ENCODE measurements around the gene KIF1A.

KIF1A gene

GRCh38 chr2:240767341-240767740 is 52.7 kb downstream of the KIF1A start:
- no peaks in the 10 kb centered on the region for H3K36me3 ChIP-seq (ENCODE audit: insufficient read depth, low read length)
- H3K79me2 ChIP-seq (ENCODE audit: control insufficient read depth, insufficient read depth, low read length, unreplicated experiment): no peaks in the 10 kb centered on the region
- H3K4me3 ChIP-seq (ENCODE audit: low read depth, low read length): no peak overlapping the region
- H2AFZ ChIP-seq (ENCODE audit: low read length, unreplicated experiment): no peak overlapping the region
- H3K27me3 ChIP-seq (ENCODE audit: insufficient read depth, low read length): no peaks in the 10 kb centered on the region
- no peaks in the 10 kb centered on the region for H3K4me1 ChIP-seq (ENCODE audit: control insufficient read depth, insufficient read depth, low read length, unreplicated experiment)
- no peak overlapping the region for H3K27ac ChIP-seq (ENCODE audit: low read depth, low read length)

- no peaks in the 10 kb centered on the region for H3K36me3 ChIP-seq (ENCODE audit: insufficient read depth, low read length)
Measured at GRCh38 chr2:240766072-240766471, 53.9 kb downstream of the KIF1A start.

GRCh38 chr2:240765007-240765406 is 55.0 kb downstream of the KIF1A start:
- Histone ChIP-seq H2AFZ (ENCODE audit: low read length, unreplicated experiment) (no peak overlapping the region), H3K79me2 (ENCODE audit: control insufficient read depth, insufficient read depth, low read length, unreplicated experiment) (no peaks in the 10 kb centered on the region), H3K27ac (ENCODE audit: low read depth, low read length) (no peak overlapping the region), H3K36me3 (ENCODE audit: insufficient read depth, low read length) (no peaks in the 10 kb centered on the region), H3K4me3 (ENCODE audit: low read depth, low read length) (no peak overlapping the region), H3K4me1 (ENCODE audit: control insufficient read depth, insufficient read depth, low read length, unreplicated experiment) (no peaks in the 10 kb centered on the region), H3K27me3 (ENCODE audit: insufficient read depth, low read length) (no peaks in the 10 kb centered on the region)

More at GRCh38 chr2:240766072-240766471, 53.9 kb downstream of the KIF1A start:
- Histone ChIP-seq H3K27ac (ENCODE audit: low read depth, low read length) (no peak overlapping the region), H3K4me1 (ENCODE audit: control insufficient read depth, insufficient read depth, low read length, unreplicated experiment) (no peaks in the 10 kb centered on the region), H3K27me3 (ENCODE audit: insufficient read depth, low read length) (no peaks in the 10 kb centered on the region), H3K4me3 (ENCODE audit: low read depth, low read length) (no peak overlapping the region), H2AFZ (ENCODE audit: low read length, unreplicated experiment) (no peak overlapping the region), H3K79me2 (ENCODE audit: control insufficient read depth, insufficient read depth, low read length, unreplicated experiment) (no peaks in the 10 kb centered on the region)

GRCh38 chr2:240764605-240765004 is 55.4 kb downstream of the KIF1A start:
- H3K4me3 ChIP-seq (ENCODE audit: low read depth, low read length): no peak overlapping the region
- H3K4me1 ChIP-seq (ENCODE audit: control insufficient read depth, insufficient read depth, low read length, unreplicated experiment): no peaks in the 10 kb centered on the region
- H3K36me3 ChIP-seq (ENCODE audit: insufficient read depth, low read length): no peaks in the 10 kb centered on the region
- no peak overlapping the region for H3K27ac ChIP-seq (ENCODE audit: low read depth, low read length)
- H3K79me2 ChIP-seq (ENCODE audit: control insufficient read depth, insufficient read depth, low read length, unreplicated experiment): no peaks in the 10 kb centered on the region
- no peak overlapping the region for H2AFZ ChIP-seq (ENCODE audit: low read length, unreplicated experiment)
- H3K27me3 ChIP-seq (ENCODE audit: insufficient read depth, low read length): no peaks in the 10 kb centered on the region

- Histone ChIP-seq H3K4me3 (ENCODE audit: low read depth, low read length) (no peak overlapping the region), H3K79me2 (ENCODE audit: control insufficient read depth, insufficient read depth, low read length, unreplicated experiment) (no peaks in the 10 kb centered on the region), H3K36me3 (ENCODE audit: insufficient read depth, low read length) (no peaks in the 10 kb centered on the region)
Measured at GRCh38 chr2:240762971-240763370, 57.0 kb downstream of the KIF1A start.

GRCh38 chr2:240762249-240762648 is 57.8 kb downstream of the KIF1A start:
- H3K4me3 ChIP-seq (ENCODE audit: low read depth, low read length): no peak overlapping the region
- no peaks in the 10 kb centered on the region for H3K4me1 ChIP-seq (ENCODE audit: control insufficient read depth, insufficient read depth, low read length, unreplicated experiment)
- no peaks in the 10 kb centered on the region for H3K27me3 ChIP-seq (ENCODE audit: insufficient read depth, low read length)
- H2AFZ ChIP-seq (ENCODE audit: low read length, unreplicated experiment): no peak overlapping the region
- no peaks in the 10 kb centered on the region for H3K79me2 ChIP-seq (ENCODE audit: control insufficient read depth, insufficient read depth, low read length, unreplicated experiment)
- no peaks in the 10 kb centered on the region for H3K36me3 ChIP-seq (ENCODE audit: insufficient read depth, low read length)
- H3K27ac ChIP-seq (ENCODE audit: low read depth, low read length): no peak overlapping the region

More at GRCh38 chr2:240762971-240763370, 57.0 kb downstream of the KIF1A start:
- no peaks in the 10 kb centered on the region for H3K4me1 ChIP-seq (ENCODE audit: control insufficient read depth, insufficient read depth, low read length, unreplicated experiment)
- no peaks in the 10 kb centered on the region for H3K27me3 ChIP-seq (ENCODE audit: insufficient read depth, low read length)
- H2AFZ ChIP-seq (ENCODE audit: low read length, unreplicated experiment): no peak overlapping the region
- no peak overlapping the region for H3K27ac ChIP-seq (ENCODE audit: low read depth, low read length)

GRCh38 chr2:240760576-240761246 is 59.3 kb downstream of the KIF1A start:
- no peaks in the 10 kb centered on the region for H3K27me3 ChIP-seq (ENCODE audit: insufficient read depth, low read length)
- no peak overlapping the region for H3K4me3 ChIP-seq (ENCODE audit: low read depth, low read length)
- no peak overlapping the region for H2AFZ ChIP-seq (ENCODE audit: low read length, unreplicated experiment)
- H3K36me3 ChIP-seq (ENCODE audit: insufficient read depth, low read length): no peaks in the 10 kb centered on the region
- H3K4me1 ChIP-seq (ENCODE audit: control insufficient read depth, insufficient read depth, low read length, unreplicated experiment): no peaks in the 10 kb centered on the region
- no peak overlapping the region for H3K27ac ChIP-seq (ENCODE audit: low read depth, low read length)
- H3K79me2 ChIP-seq (ENCODE audit: control insufficient read depth, insufficient read depth, low read length, unreplicated experiment): no peaks in the 10 kb centered on the region

- H3K4me1 ChIP-seq (ENCODE audit: control insufficient read depth, insufficient read depth, low read length, unreplicated experiment): no peaks in the 10 kb centered on the region
- H3K27ac ChIP-seq (ENCODE audit: low read depth, low read length): no peak overlapping the region
- no peak overlapping the region for H3K4me3 ChIP-seq (ENCODE audit: low read depth, low read length)
- H3K27me3 ChIP-seq (ENCODE audit: insufficient read depth, low read length): no peaks in the 10 kb centered on the region
- H3K36me3 ChIP-seq (ENCODE audit: insufficient read depth, low read length): no peaks in the 10 kb centered on the region
- H2AFZ ChIP-seq (ENCODE audit: low read length, unreplicated experiment): no peak overlapping the region
- no peaks in the 10 kb centered on the region for H3K79me2 ChIP-seq (ENCODE audit: control insufficient read depth, insufficient read depth, low read length, unreplicated experiment)
Measured at GRCh38 chr2:240760121-240760520, 59.9 kb downstream of the KIF1A start.

GRCh38 chr2:240759459-240759858 is 60.6 kb downstream of the KIF1A start:
- no peaks in the 10 kb centered on the region for H3K27me3 ChIP-seq (ENCODE audit: insufficient read depth, low read length)
- H3K36me3 ChIP-seq (ENCODE audit: insufficient read depth, low read length): no peaks in the 10 kb centered on the region
- H2AFZ ChIP-seq (ENCODE audit: low read length, unreplicated experiment): no peak overlapping the region
- H3K4me3 ChIP-seq (ENCODE audit: low read depth, low read length): no peak overlapping the region
- no peaks in the 10 kb centered on the region for H3K79me2 ChIP-seq (ENCODE audit: control insufficient read depth, insufficient read depth, low read length, unreplicated experiment)
- no peak overlapping the region for H3K27ac ChIP-seq (ENCODE audit: low read depth, low read length)
- H3K4me1 ChIP-seq (ENCODE audit: control insufficient read depth, insufficient read depth, low read length, unreplicated experiment): no peaks in the 10 kb centered on the region

- Histone ChIP-seq H3K79me2 (ENCODE audit: control insufficient read depth, insufficient read depth, low read length, unreplicated experiment) (no peaks in the 10 kb centered on the region), H3K4me3 (ENCODE audit: low read depth, low read length) (no peak overlapping the region), H3K4me1 (ENCODE audit: control insufficient read depth, insufficient read depth, low read length, unreplicated experiment) (no peaks in the 10 kb centered on the region), H3K27ac (ENCODE audit: low read depth, low read length) (no peak overlapping the region), H2AFZ (ENCODE audit: low read length, unreplicated experiment) (no peak overlapping the region), H3K27me3 (ENCODE audit: insufficient read depth, low read length) (no peaks in the 10 kb centered on the region), H3K36me3 (ENCODE audit: insufficient read depth, low read length) (no peaks in the 10 kb centered on the region)
Measured at GRCh38 chr2:240757086-240757614, 62.9 kb downstream of the KIF1A start.

GRCh38 chr2:240752209-240752608 is 67.8 kb downstream of the KIF1A start:
- H2AFZ ChIP-seq (ENCODE audit: low read length, unreplicated experiment): no peak overlapping the region
- H3K4me1 ChIP-seq (ENCODE audit: control insufficient read depth, insufficient read depth, low read length, unreplicated experiment): no peaks in the 10 kb centered on the region
- no peak overlapping the region for H3K27ac ChIP-seq (ENCODE audit: low read depth, low read length)
- no peak overlapping the region for H3K4me3 ChIP-seq (ENCODE audit: low read depth, low read length)
- H3K79me2 ChIP-seq (ENCODE audit: control insufficient read depth, insufficient read depth, low read length, unreplicated experiment): no peaks in the 10 kb centered on the region
- no peaks in the 10 kb centered on the region for H3K36me3 ChIP-seq (ENCODE audit: insufficient read depth, low read length)
- H3K27me3 ChIP-seq (ENCODE audit: insufficient read depth, low read length): no peaks in the 10 kb centered on the region

Data from ACC112 (cell line).